HepG2 (cell line): ENCODE results near the gene ASH1L. TPM values are rescaled to one million over a fixed set of nuclear protein-coding genes. Genes with fewer than 3 reads are reported as not detected.

Experiments used
- ATAC-seq: fragments of 200-7000 bp; cut with Tn5 transposase; 3 replicates; pipeline ENCODE4 v1.9.1; 2020; ENCODE audit warnings: mild to moderate bottlenecking, moderate library complexity
- BruUV-seq: library from RNA; stranded (reverse); fragments of 400-500 nt; replicated peaks from 2 replicates; lab custom pipeline; 2021; lab: Mats Ljungman, UMichigan
- CTCF ChIA-PET: fragments of 300-600 bp; formaldehyde crosslinking; extraction: SDS; loops from one replicate; lab custom pipeline; 2021; ENCODE audit warnings: low total read pairs, inconsistent platforms, low intra/inter-chr PET ratio; lab: Yijun Ruan, JAX
- POLR2A ChIA-PET: fragments of 350-600 bp; sonication (Branson Sonifier 250); formaldehyde crosslinking; loops from one replicate; lab custom pipeline; 2020; ENCODE audit warnings: antibody characterized with exemption, inconsistent platforms; lab: Yijun Ruan, JAX
- DNase-seq: peaks from one replicate; pipeline ENCODE4 v3.0.0-alpha.2; 2015; ENCODE audit warnings: low spot score
- FAIRE-seq: peaks from 3 replicates; lab custom pipeline; 2011; peaks lifted over from hg19 to GRCh38; lab: Jason Lieb, UNC
- H2AFZ ChIP-seq: one replicate; pipeline ENCODE4 v1.6.1; 2011; ENCODE audit warnings: low read length, inconsistent platforms
- H3K27ac ChIP-seq: fragments of 300-600 bp; 3 replicates; pipeline ENCODE4 v1.8.0; 2011; ENCODE audit warnings: mixed run types, mild to moderate bottlenecking, mixed read lengths, low read length, inconsistent platforms; ENCODE audit not compliant: insufficient read depth; ENCODE audit errors: extremely low read length
- H3K27me3 ChIP-seq, 2 experiments: fragments of 200-600 bp in 1 of 2; 2 replicates in 1 of 2; 3 replicates in 1 of 2; pipeline versions ENCODE4 v1.6.0 to v1.8.0; 2011; ENCODE audit warnings: low read length in 2 of 2, mild to moderate bottlenecking in 2 of 2, moderate library complexity in 2 of 2, inconsistent platforms in 1 of 2; ENCODE audit not compliant: insufficient read depth in 2 of 2, control insufficient read depth in 1 of 2
- H3K36me3 ChIP-seq, 2 experiments: fragments of 200-600 bp in 1 of 2; replicated peaks in 1 of 2; 2 replicates in 1 of 2; 3 replicates in 1 of 2; pipeline versions ENCODE4 v1.5.1 to v1.8.0; 2011; ENCODE audit warnings: low read length in 2 of 2, inconsistent platforms in 1 of 2; ENCODE audit not compliant: insufficient read depth in 2 of 2, control insufficient read depth in 1 of 2
- H3K4me1 ChIP-seq: 2 replicates; pipeline ENCODE4 v1.5.1; 2012; ENCODE audit warnings: low read length, inconsistent platforms; ENCODE audit not compliant: insufficient read depth
- H3K4me2 ChIP-seq: 2 replicates; pipeline ENCODE4 v1.6.0; 2011; ENCODE audit warnings: low read depth, low read length, inconsistent platforms
- H3K4me3 ChIP-seq, 3 experiments: fragments of 200-600 bp in 1 of 3; sonication (generic), shearing (Covaris generic) in 1 of 3; replicated peaks in 1 of 3; 2 replicates each; pipeline ENCODE4 v1.5.1; 2011 to 2016; ENCODE audit warnings: low read length in 3 of 3, inconsistent platforms in 2 of 3, low read depth in 2 of 3, mild to moderate bottlenecking in 2 of 3, control low read depth in 1 of 3, mixed read lengths in 1 of 3; ENCODE audit not compliant: insufficient read depth in 1 of 3
- H3K79me2 ChIP-seq: one replicate; pipeline ENCODE4 v1.6.1; 2011; ENCODE audit warnings: low read length, inconsistent platforms; ENCODE audit not compliant: insufficient read depth
- H3K9ac ChIP-seq: 2 replicates; pipeline ENCODE4 v1.6.0; 2011; ENCODE audit warnings: mild to moderate bottlenecking, low read depth, low read length, inconsistent platforms; ENCODE audit not compliant: insufficient read depth
- H3K9me3 ChIP-seq: 2 replicates; pipeline ENCODE4 v1.5.1; 2012; ENCODE audit warnings: mild to moderate bottlenecking, low read length
- H4K20me1 ChIP-seq: 2 replicates; pipeline ENCODE4 v1.6.0; 2011; ENCODE audit warnings: inconsistent platforms, mild to moderate bottlenecking, low read length, moderate library complexity; ENCODE audit not compliant: insufficient read depth
- HMGA1 ChIP-seq: sonication (generic); formaldehyde crosslinking; conservative IDR thresholded peaks from 2 replicates; pipeline ENCODE4 v1.4.0; 2020; ENCODE audit warnings: missing genetic modification reagents
- IKZF4 ChIP-seq: sonication (generic); formaldehyde crosslinking; IDR thresholded peaks from 2 replicates; pipeline ENCODE4 v1.5.1; 2020; ENCODE audit warnings: borderline replicate concordance, mild to moderate bottlenecking, low read depth, missing genetic modification reagents; ENCODE audit errors: not compliant biosample characterization
- MATR3 ChIP-seq: sonication (generic); formaldehyde crosslinking; IDR thresholded peaks from 2 replicates; pipeline ENCODE4 v1.4.0; 2020; ENCODE audit warnings: missing genetic modification reagents
- NFATC3 ChIP-seq: sonication (generic); formaldehyde crosslinking; IDR thresholded peaks from 2 replicates; pipeline ENCODE4 v1.5.1; 2020; ENCODE audit warnings: mild to moderate bottlenecking, missing genetic modification reagents
- RBM39 ChIP-seq: fragments of 200-400 bp; formaldehyde crosslinking; IDR thresholded peaks from one replicate; pipeline ENCODE4 v1.6.1; 2018; ENCODE audit warnings: antibody characterized with exemption, mild to moderate bottlenecking, low read depth, low read length; ENCODE audit not compliant: poor library complexity, severe bottlenecking
- RORA ChIP-seq: sonication (generic); formaldehyde crosslinking; IDR thresholded peaks from 2 replicates; pipeline ENCODE4 v1.5.0; 2020; ENCODE audit warnings: mild to moderate bottlenecking, missing genetic modification reagents, moderate library complexity
- SRF ChIP-seq: IDR thresholded peaks from 2 replicates; pipeline ENCODE4 v1.6.1; 2011; ENCODE audit warnings: mild to moderate bottlenecking, low read depth, low read length, moderate library complexity
- ZNF331 ChIP-seq: sonication (generic); formaldehyde crosslinking; IDR thresholded peaks from 2 replicates; pipeline ENCODE4 v1.4.0; 2020; ENCODE audit warnings: missing genetic modification reagents
- ZNF550 ChIP-seq: sonication (generic); formaldehyde crosslinking; IDR thresholded peaks from 2 replicates; pipeline ENCODE4 v1.4.0; 2020; ENCODE audit warnings: mild to moderate bottlenecking, missing genetic modification reagents, borderline replicate concordance
- ZNF782 ChIP-seq: sonication (generic); formaldehyde crosslinking; IDR thresholded peaks from 2 replicates; pipeline ENCODE4 v1.4.0; 2020; ENCODE audit warnings: missing genetic modification reagents, mild to moderate bottlenecking, borderline replicate concordance
- WGBS: methylation state at CpG from one replicate; pipeline ENCODE4 v1.1.6; 2017; ENCODE audit warnings: low lambda C conversion rate; 5-methylcytosine and 5-hydroxymethylcytosine counted together
- in situ Hi-C: cut with HindIII; loops from 2 replicates; pipeline ENCODE4 v1.10.0; 2017; ENCODE audit warnings: low pct_unique_long_range_greater_than_20kb; ENCODE audit not compliant: extremely low pct_ligation_motif_present
- intact Hi-C: fragments of 100-400 bp; cut with micrococcal nuclease; formaldehyde crosslinking; loops from one replicate; pipeline ENCODE4 v1.10.0; 2022; ENCODE audit not compliant: unreplicated experiment
- polyA plus RNA-seq, 8 experiments: library from polyadenylated mRNA; depleted of rRNA in 3 of 8; stranded (reverse) in 7 of 8; unstranded in 1 of 8; fragments of >200 nt; fragmentation: Illumina TruSeq in 4 of 8; extraction: Trizol in 4 of 8; gene quantifications; 2 replicates each; pipeline versions ENCODE4 v1.2.1 to v1.2.3, GENCODE V29; 2011 to 2016; ENCODE audit warnings: low read depth in 4 of 8, missing spikeins in 1 of 8, mixed read lengths in 1 of 8; ENCODE audit not compliant: insufficient read depth in 1 of 8
- total RNA-seq, 5 experiments: library from RNA; depleted of rRNA; stranded (reverse); fragments of >200 nt; fragmentation: Illumina TruSeq; extraction: Trizol; gene quantifications; 2 replicates each; pipeline ENCODE4 v1.2.3, GENCODE V29; 2016; ENCODE audit warnings: low read depth in 1 of 5
- TF ChIP-seq, protein P1 (sequence below): sonication (generic); formaldehyde crosslinking; IDR thresholded peaks from 2 replicates; pipeline ENCODE4 v1.4.0; 2020; ENCODE audit warnings: missing genetic modification reagents
- TF ChIP-seq, protein P2 (sequence below): sonication (generic); formaldehyde crosslinking; IDR thresholded peaks from 2 replicates; pipeline ENCODE4 v1.4.0; 2020; ENCODE audit warnings: missing genetic modification reagents

ASH1L gene
- total and polyA plus RNA-seq, 2 of the 13 experiments (the other 11 are each of a cell fraction or from before 2014, with no cell fraction given): 10.2 to 15.3 TPM

DNA sequence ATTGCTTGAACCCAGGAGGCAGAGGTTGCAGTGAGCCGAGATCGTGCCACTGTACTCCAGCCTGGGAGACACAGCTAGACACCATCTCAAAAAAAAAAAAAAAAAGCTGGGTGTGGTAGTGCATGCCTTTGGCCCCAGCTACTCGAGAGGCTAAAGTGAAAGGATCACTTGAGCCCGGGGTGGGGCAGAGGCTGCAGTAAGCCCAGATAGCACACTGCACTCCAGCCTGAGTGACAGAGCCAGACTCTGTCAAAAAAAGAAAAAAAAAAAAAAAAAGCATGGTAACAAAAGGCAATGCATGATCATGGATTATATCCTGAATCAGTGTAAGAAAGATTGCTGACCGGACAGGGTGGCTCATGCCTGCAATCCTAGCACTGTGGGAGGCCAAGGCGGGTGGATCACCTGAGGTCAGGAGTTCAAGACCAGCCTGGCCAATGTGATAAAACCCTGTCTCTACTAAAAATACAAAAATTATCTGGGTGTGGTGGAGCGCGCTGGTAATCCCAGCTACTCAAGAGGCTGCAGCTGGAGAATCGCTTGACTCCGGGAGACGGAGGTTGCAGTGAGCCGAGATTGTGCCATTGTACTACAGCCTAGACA, 165.6 kb downstream of the ASH1L start:
- 94% methylated on average over 12 of the region's 12 CpGs for WGBS
- no peak overlapping the region for H3K4me3 ChIP-seq
- no peaks in the 10 kb centered on the region for H3K27me3 ChIP-seq
- DNase-seq (no peak), FAIRE-seq (no peak), ATAC-seq (no peak)
- intact Hi-C loops (no loop called here), in situ Hi-C loops (no loop called here)
- no peak overlapping the region for H3K27ac ChIP-seq
- H4K20me1 ChIP-seq: no peaks in the 10 kb centered on the region
- BruUV-seq: no TSS peak
- H3K9ac ChIP-seq: no peak overlapping the region
- no peak overlapping the region for H3K4me2 ChIP-seq
- H3K79me2 ChIP-seq: no peaks in the 10 kb centered on the region
- ChIA-PET POLR2A (no interaction called here), CTCF (no interaction called here)
- H2AFZ ChIP-seq: no peak overlapping the region
- peaks cover 6 to 29% of the 10 kb centered on the region in 2 experiments; a peak in 3 of 5 replicates for H3K36me3 ChIP-seq
- H3K9me3 ChIP-seq: no peaks in the 10 kb centered on the region
- peaks cover 8% of the 10 kb centered on the region; the same call in 1 of the 2 replicates for H3K4me1 ChIP-seq
- TF ChIP-seq ZNF331 (CRISPR knock-in tag) (no peak), ZNF782 (CRISPR knock-in tag) (no peak), ZNF550 (CRISPR knock-in tag) (no peak), NFATC3 (CRISPR knock-in tag) (no peak), MATR3 (CRISPR knock-in tag) (no peak), HMGA1 (CRISPR knock-in tag) (no peak), IKZF4 (CRISPR knock-in tag) (no peak), RORA (CRISPR knock-in tag) (no peak), SRF (no peak), RBM39 (no peak)
- TF ChIP-seq, protein P1, sequence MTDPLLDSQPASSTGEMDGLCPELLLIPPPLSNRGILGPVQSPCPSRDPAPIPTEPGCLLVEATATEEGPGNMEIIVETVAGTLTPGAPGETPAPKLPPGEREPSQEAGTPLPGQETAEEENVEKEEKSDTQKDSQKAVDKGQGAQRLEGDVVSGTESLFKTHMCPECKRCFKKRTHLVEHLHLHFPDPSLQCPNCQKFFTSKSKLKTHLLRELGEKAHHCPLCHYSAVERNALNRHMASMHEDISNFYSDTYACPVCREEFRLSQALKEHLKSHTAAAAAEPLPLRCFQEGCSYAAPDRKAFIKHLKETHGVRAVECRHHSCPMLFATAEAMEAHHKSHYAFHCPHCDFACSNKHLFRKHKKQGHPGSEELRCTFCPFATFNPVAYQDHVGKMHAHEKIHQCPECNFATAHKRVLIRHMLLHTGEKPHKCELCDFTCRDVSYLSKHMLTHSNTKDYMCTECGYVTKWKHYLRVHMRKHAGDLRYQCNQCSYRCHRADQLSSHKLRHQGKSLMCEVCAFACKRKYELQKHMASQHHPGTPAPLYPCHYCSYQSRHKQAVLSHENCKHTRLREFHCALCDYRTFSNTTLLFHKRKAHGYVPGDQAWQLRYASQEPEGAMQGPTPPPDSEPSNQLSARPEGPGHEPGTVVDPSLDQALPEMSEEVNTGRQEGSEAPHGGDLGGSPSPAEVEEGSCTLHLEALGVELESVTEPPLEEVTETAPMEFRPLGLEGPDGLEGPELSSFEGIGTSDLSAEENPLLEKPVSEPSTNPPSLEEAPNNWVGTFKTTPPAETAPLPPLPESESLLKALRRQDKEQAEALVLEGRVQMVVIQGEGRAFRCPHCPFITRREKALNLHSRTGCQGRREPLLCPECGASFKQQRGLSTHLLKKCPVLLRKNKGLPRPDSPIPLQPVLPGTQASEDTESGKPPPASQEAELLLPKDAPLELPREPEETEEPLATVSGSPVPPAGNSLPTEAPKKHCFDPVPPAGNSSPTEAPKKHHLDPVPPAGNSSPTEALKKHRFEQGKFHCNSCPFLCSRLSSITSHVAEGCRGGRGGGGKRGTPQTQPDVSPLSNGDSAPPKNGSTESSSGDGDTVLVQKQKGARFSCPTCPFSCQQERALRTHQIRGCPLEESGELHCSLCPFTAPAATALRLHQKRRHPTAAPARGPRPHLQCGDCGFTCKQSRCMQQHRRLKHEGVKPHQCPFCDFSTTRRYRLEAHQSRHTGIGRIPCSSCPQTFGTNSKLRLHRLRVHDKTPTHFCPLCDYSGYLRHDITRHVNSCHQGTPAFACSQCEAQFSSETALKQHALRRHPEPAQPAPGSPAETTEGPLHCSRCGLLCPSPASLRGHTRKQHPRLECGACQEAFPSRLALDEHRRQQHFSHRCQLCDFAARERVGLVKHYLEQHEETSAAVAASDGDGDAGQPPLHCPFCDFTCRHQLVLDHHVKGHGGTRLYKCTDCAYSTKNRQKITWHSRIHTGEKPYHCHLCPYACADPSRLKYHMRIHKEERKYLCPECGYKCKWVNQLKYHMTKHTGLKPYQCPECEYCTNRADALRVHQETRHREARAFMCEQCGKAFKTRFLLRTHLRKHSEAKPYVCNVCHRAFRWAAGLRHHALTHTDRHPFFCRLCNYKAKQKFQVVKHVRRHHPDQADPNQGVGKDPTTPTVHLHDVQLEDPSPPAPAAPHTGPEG (CRISPR knock-in tag): no peak
- TF ChIP-seq, protein P2, sequence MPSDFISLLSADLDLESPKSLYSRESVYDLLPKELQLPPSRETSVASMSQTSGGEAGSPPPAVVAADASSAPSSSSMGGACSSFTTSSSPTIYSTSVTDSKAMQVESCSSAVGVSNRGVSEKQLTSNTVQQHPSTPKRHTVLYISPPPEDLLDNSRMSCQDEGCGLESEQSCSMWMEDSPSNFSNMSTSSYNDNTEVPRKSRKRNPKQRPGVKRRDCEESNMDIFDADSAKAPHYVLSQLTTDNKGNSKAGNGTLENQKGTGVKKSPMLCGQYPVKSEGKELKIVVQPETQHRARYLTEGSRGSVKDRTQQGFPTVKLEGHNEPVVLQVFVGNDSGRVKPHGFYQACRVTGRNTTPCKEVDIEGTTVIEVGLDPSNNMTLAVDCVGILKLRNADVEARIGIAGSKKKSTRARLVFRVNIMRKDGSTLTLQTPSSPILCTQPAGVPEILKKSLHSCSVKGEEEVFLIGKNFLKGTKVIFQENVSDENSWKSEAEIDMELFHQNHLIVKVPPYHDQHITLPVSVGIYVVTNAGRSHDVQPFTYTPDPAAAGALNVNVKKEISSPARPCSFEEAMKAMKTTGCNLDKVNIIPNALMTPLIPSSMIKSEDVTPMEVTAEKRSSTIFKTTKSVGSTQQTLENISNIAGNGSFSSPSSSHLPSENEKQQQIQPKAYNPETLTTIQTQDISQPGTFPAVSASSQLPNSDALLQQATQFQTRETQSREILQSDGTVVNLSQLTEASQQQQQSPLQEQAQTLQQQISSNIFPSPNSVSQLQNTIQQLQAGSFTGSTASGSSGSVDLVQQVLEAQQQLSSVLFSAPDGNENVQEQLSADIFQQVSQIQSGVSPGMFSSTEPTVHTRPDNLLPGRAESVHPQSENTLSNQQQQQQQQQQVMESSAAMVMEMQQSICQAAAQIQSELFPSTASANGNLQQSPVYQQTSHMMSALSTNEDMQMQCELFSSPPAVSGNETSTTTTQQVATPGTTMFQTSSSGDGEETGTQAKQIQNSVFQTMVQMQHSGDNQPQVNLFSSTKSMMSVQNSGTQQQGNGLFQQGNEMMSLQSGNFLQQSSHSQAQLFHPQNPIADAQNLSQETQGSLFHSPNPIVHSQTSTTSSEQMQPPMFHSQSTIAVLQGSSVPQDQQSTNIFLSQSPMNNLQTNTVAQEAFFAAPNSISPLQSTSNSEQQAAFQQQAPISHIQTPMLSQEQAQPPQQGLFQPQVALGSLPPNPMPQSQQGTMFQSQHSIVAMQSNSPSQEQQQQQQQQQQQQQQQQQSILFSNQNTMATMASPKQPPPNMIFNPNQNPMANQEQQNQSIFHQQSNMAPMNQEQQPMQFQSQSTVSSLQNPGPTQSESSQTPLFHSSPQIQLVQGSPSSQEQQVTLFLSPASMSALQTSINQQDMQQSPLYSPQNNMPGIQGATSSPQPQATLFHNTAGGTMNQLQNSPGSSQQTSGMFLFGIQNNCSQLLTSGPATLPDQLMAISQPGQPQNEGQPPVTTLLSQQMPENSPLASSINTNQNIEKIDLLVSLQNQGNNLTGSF (CRISPR knock-in tag): no peak
